22Rv1 (cell line): ENCODE results near the gene FBRSL1.

Experiments used
- ZFX ChIP-seq: fragments of 450-650 bp; IDR thresholded peaks from 2 replicates; pipeline ENCODE4 v1.6.1; 2017; ENCODE audit warnings: antibody characterized with exemption, borderline replicate concordance
- TF ChIP-seq, protein P1 (sequence below): fragments of 450-650 bp; IDR thresholded peaks from 2 replicates; pipeline ENCODE4 v1.5.1; 2017; ENCODE audit warnings: mild to moderate bottlenecking

DNA sequence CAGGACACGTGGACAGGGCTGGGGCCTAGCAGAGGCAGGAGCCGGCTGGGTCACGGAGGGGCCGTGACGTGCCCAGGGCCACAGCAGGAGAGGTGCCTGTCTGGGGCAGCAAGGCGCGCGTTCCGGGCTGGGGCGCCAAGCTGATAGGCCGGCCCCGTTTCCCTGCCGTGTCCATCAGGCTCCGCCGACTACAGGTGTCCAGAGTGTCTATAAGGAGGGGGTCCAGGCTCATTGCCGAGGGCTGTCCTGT, 18.5 kb downstream of the FBRSL1 start:
- TF ChIP-seq, protein P1, sequence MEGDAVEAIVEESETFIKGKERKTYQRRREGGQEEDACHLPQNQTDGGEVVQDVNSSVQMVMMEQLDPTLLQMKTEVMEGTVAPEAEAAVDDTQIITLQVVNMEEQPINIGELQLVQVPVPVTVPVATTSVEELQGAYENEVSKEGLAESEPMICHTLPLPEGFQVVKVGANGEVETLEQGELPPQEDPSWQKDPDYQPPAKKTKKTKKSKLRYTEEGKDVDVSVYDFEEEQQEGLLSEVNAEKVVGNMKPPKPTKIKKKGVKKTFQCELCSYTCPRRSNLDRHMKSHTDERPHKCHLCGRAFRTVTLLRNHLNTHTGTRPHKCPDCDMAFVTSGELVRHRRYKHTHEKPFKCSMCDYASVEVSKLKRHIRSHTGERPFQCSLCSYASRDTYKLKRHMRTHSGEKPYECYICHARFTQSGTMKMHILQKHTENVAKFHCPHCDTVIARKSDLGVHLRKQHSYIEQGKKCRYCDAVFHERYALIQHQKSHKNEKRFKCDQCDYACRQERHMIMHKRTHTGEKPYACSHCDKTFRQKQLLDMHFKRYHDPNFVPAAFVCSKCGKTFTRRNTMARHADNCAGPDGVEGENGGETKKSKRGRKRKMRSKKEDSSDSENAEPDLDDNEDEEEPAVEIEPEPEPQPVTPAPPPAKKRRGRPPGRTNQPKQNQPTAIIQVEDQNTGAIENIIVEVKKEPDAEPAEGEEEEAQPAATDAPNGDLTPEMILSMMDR: no peak
- no peak for TF ChIP-seq ZFX
